Trophoblast cell (in vitro differentiated cells and primary cell): ENCODE results near the gene TNN.
"Not testable (repeated sequence)": the region's sequence is repeated elsewhere in the genome, so short reads cannot be mapped to it uniquely, and the experiment has no call there.

ENCODE experiments used
- DNase-seq, 2 donors: peaks; one replicate each; pipeline ENCODE4 v3.0.0-alpha.2; 2016
- H2AFZ ChIP-seq: 2 replicates; pipeline ENCODE4 v1.6.1; 2013; ENCODE audit warnings: low read length, moderate library complexity, mild to moderate bottlenecking; ENCODE audit not compliant: insufficient read depth, poor library complexity
- H2AK5ac ChIP-seq: 2 replicates; pipeline ENCODE4 v1.6.1; 2013; ENCODE audit warnings: mild to moderate bottlenecking, low read length
- H2BK120ac ChIP-seq: 2 replicates; pipeline ENCODE4 v1.6.1; 2013; ENCODE audit warnings: low read length, mild to moderate bottlenecking, moderate library complexity; ENCODE audit not compliant: insufficient read depth, poor library complexity
- H2BK12ac ChIP-seq: 2 replicates; pipeline ENCODE4 v1.6.1; 2013; ENCODE audit warnings: mild to moderate bottlenecking, low read length, moderate library complexity
- H2BK5ac ChIP-seq: 2 replicates; pipeline ENCODE4 v1.6.1; 2013; ENCODE audit warnings: low read length, low read depth, moderate library complexity, mild to moderate bottlenecking; ENCODE audit not compliant: poor library complexity
- H3K14ac ChIP-seq: 2 replicates; pipeline ENCODE4 v1.6.1; 2013; ENCODE audit warnings: mild to moderate bottlenecking, low read length
- H3K18ac ChIP-seq: 2 replicates; pipeline ENCODE4 v1.6.1; 2013; ENCODE audit warnings: mild to moderate bottlenecking, low read length
- H3K23ac ChIP-seq: 2 replicates; pipeline ENCODE4 v1.6.1; 2013; ENCODE audit warnings: low read length
- H3K27ac ChIP-seq: 2 replicates; pipeline ENCODE4 v1.5.1; 2013; ENCODE audit warnings: low read depth, mild to moderate bottlenecking, inconsistent platforms, low read length, moderate library complexity
- H3K27me3 ChIP-seq: 2 replicates; pipeline ENCODE4 v1.6.1; 2013; ENCODE audit warnings: inconsistent platforms, mild to moderate bottlenecking, low read length, moderate library complexity; ENCODE audit not compliant: insufficient read depth
- H3K36me3 ChIP-seq, 2 experiments: 1 replicate in 1 of 2; 2 replicates in 1 of 2; pipeline ENCODE4 v1.6.1; 2013; ENCODE audit warnings: low read length in 2 of 2, mild to moderate bottlenecking in 2 of 2, moderate library complexity in 1 of 2; ENCODE audit not compliant: insufficient read depth in 2 of 2, control insufficient read depth in 1 of 2
- H3K4ac ChIP-seq: 2 replicates; pipeline ENCODE4 v1.6.1; 2013; ENCODE audit warnings: low read depth, mild to moderate bottlenecking, low read length, moderate library complexity
- H3K4me1 ChIP-seq, 2 experiments: 1 replicate in 1 of 2; 2 replicates in 1 of 2; pipeline ENCODE4 v1.6.1; 2013; ENCODE audit warnings: low read length in 2 of 2, mild to moderate bottlenecking in 2 of 2, moderate library complexity in 1 of 2; ENCODE audit not compliant: insufficient read depth in 2 of 2, control insufficient read depth in 1 of 2
- H3K4me2 ChIP-seq: 2 replicates; pipeline ENCODE4 v1.6.1; 2013; ENCODE audit warnings: inconsistent platforms, mild to moderate bottlenecking, low read length, moderate library complexity
- H3K4me3 ChIP-seq: 2 replicates; pipeline ENCODE4 v1.5.1; 2013; ENCODE audit warnings: mild to moderate bottlenecking, low read depth, low read length, inconsistent platforms
- H3K79me1 ChIP-seq: one replicate; pipeline ENCODE4 v1.6.1; 2013; ENCODE audit warnings: low read length
- H3K79me2 ChIP-seq: 2 replicates; pipeline ENCODE4 v1.6.1; 2013; ENCODE audit warnings: low read length, mild to moderate bottlenecking; ENCODE audit not compliant: control insufficient read depth, insufficient read depth, poor library complexity
- H3K9ac ChIP-seq: 2 replicates; pipeline ENCODE4 v1.6.1; 2013; ENCODE audit warnings: mild to moderate bottlenecking, low read length
- H3K9me3 ChIP-seq: 2 replicates; pipeline ENCODE4 v1.6.1; 2013; ENCODE audit warnings: low read depth, mild to moderate bottlenecking, control low read depth, inconsistent platforms, low read length; ENCODE audit not compliant: insufficient read depth
- H4K12ac ChIP-seq: 2 replicates; pipeline ENCODE4 v1.6.1; 2013; ENCODE audit warnings: low read depth, mild to moderate bottlenecking, low read length, moderate library complexity
- H4K8ac ChIP-seq: 2 replicates; pipeline ENCODE4 v1.6.1; 2013; ENCODE audit warnings: low read depth, mild to moderate bottlenecking, low read length, moderate library complexity
- H4K91ac ChIP-seq: one replicate; pipeline ENCODE4 v1.6.1; 2013; ENCODE audit warnings: low read depth, mild to moderate bottlenecking, low read length, moderate library complexity
- WGBS: extraction: QIAGEN DNeasy Blood & Tissue Kit; methylation state at CpG from one replicate; pipeline ENCODE4 v1.1.7; 2013; ENCODE audit warnings: missing lambda C conversion rate; ENCODE audit not compliant: insufficient read length, insufficient coverage; ENCODE audit errors: extremely low coverage; 5-methylcytosine and 5-hydroxymethylcytosine counted together

TNN gene

DNA sequence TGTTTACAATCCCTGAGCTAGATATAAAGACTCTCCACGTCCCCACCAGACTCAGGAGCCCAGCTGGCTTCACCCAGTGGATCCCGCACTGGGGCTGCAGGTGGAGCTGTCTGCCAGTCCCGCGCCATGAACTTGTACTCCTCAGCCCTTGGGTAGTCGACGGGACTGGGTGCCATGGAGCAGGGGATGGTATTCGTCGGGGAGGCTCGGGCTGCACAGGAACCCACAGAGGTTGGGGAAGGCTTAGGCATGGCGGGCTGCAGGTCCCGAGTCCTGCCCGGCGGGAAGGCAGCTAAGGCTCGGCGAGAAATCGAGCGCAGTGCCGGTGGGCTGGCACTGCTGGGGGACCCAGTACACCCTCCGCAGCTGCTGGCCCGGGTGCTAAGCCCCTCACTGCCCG, 34.5 kb downstream of the TNN start:
- H4K12ac ChIP-seq, DNase-seq, H3K79me2 ChIP-seq, H3K9ac ChIP-seq, H3K79me1 ChIP-seq, H3K4ac ChIP-seq, H3K23ac ChIP-seq, H3K4me2 ChIP-seq, H4K8ac ChIP-seq, H3K14ac ChIP-seq, H3K27ac ChIP-seq, H3K36me3 ChIP-seq, H2BK120ac ChIP-seq, H3K18ac ChIP-seq, H3K27me3 ChIP-seq, H3K9me3 ChIP-seq, H3K4me3 ChIP-seq, H4K91ac ChIP-seq, H2AFZ ChIP-seq, H3K4me1 ChIP-seq, H2AK5ac ChIP-seq, H2BK12ac ChIP-seq, H2BK5ac ChIP-seq: not testable (repeated sequence)
- no CpG with 5 or more reads among the region's 21 CpGs for WGBS

DNA sequence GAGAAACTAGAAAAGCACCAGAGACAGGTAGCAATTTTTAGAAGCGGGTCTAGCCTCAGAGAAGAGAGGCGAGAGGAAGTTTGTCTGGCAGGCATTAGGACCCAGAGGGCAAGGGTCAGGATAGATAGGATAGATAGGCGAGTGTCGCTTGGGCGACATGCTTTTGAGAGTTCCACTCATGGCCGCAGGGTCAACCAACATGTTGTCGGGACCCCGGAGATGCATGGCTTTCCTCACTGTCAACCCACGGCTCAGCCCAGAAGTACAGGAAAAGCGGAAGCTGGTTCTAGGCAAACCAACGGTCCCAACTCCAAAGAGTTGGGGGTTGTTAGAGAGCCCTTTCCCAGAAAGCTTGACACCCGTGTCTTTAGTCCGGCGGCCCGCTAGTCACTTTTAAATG, 38.9 kb downstream of the TNN start:
- not testable (repeated sequence) for H2BK5ac ChIP-seq, H3K79me1 ChIP-seq, H2AK5ac ChIP-seq, H3K18ac ChIP-seq, H3K27me3 ChIP-seq, H4K12ac ChIP-seq, H3K27ac ChIP-seq, H3K4me3 ChIP-seq, H4K91ac ChIP-seq, H3K9me3 ChIP-seq, H3K79me2 ChIP-seq, H3K14ac ChIP-seq, H3K36me3 ChIP-seq, H2BK12ac ChIP-seq, H3K9ac ChIP-seq, H2BK120ac ChIP-seq, H3K4me1 ChIP-seq, H2AFZ ChIP-seq, DNase-seq, H3K4ac ChIP-seq, H4K8ac ChIP-seq, H3K23ac ChIP-seq, H3K4me2 ChIP-seq
- no CpG with 5 or more reads among the region's 15 CpGs for WGBS

DNA sequence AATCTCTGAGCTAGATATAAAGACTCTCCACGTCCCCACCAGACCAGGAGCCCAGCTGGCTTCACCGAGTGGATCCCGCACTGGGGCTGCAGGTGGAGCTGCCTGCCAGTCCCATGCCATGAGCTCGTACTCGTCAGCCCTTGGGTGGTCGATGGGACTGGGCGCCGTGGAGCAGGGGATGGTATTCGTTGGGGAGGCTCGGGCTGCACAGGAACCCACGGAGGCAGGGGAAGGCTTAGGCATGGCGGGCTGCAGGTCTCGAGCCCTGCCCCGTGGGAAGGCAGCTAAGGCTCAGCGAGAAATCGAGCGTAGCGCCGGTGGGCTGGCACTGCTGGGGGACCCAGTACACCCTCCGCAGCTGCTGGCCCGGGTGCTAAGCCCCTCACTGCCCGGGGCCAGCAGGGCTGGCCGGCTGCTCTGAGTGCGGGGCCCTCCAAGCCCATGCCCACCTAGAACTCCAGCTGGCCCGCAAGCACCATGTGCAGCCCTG, 40.7 kb downstream of the TNN start:
- not testable (repeated sequence) for H3K4me1 ChIP-seq, H3K14ac ChIP-seq, H2BK5ac ChIP-seq, H3K36me3 ChIP-seq, H3K27ac ChIP-seq, H2AFZ ChIP-seq, H3K4me3 ChIP-seq, H4K8ac ChIP-seq, H3K27me3 ChIP-seq, H3K4ac ChIP-seq, H4K91ac ChIP-seq, H3K79me2 ChIP-seq, DNase-seq, H2BK12ac ChIP-seq, H3K4me2 ChIP-seq, H3K9me3 ChIP-seq, H3K18ac ChIP-seq, H4K12ac ChIP-seq, H3K23ac ChIP-seq, H2AK5ac ChIP-seq, H3K9ac ChIP-seq, H2BK120ac ChIP-seq, H3K79me1 ChIP-seq
- WGBS = no CpG with 5 or more reads among the region's 25 CpGs

DNA sequence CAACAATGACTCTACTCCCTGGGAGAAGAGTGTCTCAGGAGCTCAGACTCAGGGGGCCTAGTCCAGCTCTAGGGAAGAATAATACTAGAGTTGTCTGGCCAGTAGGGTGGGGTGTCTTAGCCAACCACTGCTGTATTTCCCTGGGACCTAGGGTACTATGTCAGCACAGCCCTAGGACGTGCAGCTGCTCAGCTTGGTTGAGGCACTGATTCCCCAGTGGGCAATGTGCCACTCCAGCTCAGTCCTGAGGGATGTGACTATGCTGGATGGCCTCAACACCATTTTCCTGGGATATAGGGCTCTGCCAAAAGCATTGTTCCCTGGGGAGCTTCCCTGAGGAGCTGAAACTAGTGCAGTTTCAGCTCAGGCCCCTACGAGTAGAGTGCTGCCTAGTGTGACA, 47.4 kb downstream of the TNN start:
- H4K91ac ChIP-seq = no peak overlapping the region
- no peak overlapping the region for H2BK120ac ChIP-seq
- no peak overlapping the region for H4K12ac ChIP-seq
- no peaks in the 10 kb centered on the region for H3K4me1 ChIP-seq
- H3K9me3 ChIP-seq = peaks cover 2% of the 10 kb centered on the region
- H2BK5ac ChIP-seq = no peak overlapping the region
- no peak for DNase-seq
- no peak overlapping the region for H3K14ac ChIP-seq
- H3K23ac ChIP-seq = no peak overlapping the region
- H4K8ac ChIP-seq = no peak overlapping the region
- H3K4me2 ChIP-seq = no peak overlapping the region
- H3K36me3 ChIP-seq = no peaks in the 10 kb centered on the region
- no CpG with 5 or more reads among the region's 2 CpGs for WGBS
- no peak overlapping the region for H2AFZ ChIP-seq
- no peaks in the 10 kb centered on the region for H3K79me2 ChIP-seq
- no peak overlapping the region for H3K18ac ChIP-seq
- peak overlapping the region; percentile 26 for H3K4me3 ChIP-seq
- no peak overlapping the region for H2BK12ac ChIP-seq
- H3K79me1 ChIP-seq = no peaks in the 10 kb centered on the region
- H3K27ac ChIP-seq = no peak overlapping the region
- H2AK5ac ChIP-seq = no peak overlapping the region
- H3K27me3 ChIP-seq = no peaks in the 10 kb centered on the region
- H3K4ac ChIP-seq = no peak overlapping the region
- no peak overlapping the region for H3K9ac ChIP-seq
